ENCODE results near the gene NOXO1.

DNA sequence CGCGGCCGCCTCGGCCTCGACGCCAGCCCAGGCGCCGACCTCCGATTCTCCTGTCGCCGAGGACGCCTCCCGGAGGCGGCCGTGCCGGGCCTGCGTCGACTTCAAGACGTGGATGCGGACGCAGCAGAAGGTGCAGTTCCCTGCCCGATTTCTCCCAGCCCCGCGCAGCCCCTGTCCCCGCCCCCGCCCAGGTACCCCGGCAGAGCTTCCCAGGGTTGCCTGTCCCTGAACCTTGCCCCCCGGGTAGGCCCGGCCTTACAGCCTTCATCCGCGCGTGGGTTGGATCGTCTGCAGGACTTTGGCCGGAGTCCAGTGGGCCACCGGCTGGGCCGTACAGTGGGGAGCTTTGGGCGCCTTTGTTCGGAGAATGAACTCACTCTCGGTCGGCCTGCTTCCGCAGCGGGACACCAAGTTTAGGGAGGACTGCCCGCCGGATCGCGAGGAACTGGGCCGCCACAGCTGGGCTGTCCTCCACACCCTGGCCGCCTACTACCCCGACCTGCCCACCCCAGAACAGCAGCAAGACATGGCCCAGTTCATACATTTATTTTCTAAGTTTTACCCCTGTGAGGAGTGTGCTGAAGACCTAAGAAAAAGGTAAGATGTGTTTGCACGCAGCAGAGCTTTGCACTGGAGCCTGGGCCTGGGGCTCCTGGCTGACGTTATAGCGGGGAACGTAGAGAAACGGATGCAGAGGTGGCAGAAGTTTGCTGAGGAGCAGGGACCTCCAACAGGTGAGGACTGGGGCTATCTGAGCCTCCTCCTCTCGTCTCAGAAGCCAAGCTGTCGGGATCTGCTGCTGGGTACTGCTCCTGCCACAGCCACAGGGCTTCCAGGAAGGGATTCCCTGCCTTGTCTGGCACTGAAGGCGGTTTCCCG lies 3.3 kb upstream of the NOXO1 start:
- TF ChIP-seq, protein P1, sequence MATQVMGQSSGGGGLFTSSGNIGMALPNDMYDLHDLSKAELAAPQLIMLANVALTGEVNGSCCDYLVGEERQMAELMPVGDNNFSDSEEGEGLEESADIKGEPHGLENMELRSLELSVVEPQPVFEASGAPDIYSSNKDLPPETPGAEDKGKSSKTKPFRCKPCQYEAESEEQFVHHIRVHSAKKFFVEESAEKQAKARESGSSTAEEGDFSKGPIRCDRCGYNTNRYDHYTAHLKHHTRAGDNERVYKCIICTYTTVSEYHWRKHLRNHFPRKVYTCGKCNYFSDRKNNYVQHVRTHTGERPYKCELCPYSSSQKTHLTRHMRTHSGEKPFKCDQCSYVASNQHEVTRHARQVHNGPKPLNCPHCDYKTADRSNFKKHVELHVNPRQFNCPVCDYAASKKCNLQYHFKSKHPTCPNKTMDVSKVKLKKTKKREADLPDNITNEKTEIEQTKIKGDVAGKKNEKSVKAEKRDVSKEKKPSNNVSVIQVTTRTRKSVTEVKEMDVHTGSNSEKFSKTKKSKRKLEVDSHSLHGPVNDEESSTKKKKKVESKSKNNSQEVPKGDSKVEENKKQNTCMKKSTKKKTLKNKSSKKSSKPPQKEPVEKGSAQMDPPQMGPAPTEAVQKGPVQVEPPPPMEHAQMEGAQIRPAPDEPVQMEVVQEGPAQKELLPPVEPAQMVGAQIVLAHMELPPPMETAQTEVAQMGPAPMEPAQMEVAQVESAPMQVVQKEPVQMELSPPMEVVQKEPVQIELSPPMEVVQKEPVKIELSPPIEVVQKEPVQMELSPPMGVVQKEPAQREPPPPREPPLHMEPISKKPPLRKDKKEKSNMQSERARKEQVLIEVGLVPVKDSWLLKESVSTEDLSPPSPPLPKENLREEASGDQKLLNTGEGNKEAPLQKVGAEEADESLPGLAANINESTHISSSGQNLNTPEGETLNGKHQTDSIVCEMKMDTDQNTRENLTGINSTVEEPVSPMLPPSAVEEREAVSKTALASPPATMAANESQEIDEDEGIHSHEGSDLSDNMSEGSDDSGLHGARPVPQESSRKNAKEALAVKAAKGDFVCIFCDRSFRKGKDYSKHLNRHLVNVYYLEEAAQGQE (IDR thresholded peaks at IDR 0.05; ENCODE audit: low read depth, low read length): no peak
- no peak for TF ChIP-seq TAF1 (IDR thresholded peaks at IDR 0.05; ENCODE audit: borderline replicate concordance, low read depth, low read length)
- TF ChIP-seq EGR1 (IDR thresholded peaks at IDR 0.05; ENCODE audit: borderline replicate concordance in 1 of 2, low read depth in 2 of 2, low read length in 2 of 2): no peak
- TF ChIP-seq, protein P2, sequence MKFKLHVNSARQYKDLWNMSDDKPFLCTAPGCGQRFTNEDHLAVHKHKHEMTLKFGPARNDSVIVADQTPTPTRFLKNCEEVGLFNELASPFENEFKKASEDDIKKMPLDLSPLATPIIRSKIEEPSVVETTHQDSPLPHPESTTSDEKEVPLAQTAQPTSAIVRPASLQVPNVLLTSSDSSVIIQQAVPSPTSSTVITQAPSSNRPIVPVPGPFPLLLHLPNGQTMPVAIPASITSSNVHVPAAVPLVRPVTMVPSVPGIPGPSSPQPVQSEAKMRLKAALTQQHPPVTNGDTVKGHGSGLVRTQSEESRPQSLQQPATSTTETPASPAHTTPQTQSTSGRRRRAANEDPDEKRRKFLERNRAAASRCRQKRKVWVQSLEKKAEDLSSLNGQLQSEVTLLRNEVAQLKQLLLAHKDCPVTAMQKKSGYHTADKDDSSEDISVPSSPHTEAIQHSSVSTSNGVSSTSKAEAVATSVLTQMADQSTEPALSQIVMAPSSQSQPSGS (IDR thresholded peaks at IDR 0.05; ENCODE audit: low read length): no peak
- no peak for TF ChIP-seq EZH2 (IDR thresholded peaks at IDR 0.05; ENCODE audit: borderline replicate concordance, control insufficient read depth, low read depth, low read length)
- TF ChIP-seq, protein P3, sequence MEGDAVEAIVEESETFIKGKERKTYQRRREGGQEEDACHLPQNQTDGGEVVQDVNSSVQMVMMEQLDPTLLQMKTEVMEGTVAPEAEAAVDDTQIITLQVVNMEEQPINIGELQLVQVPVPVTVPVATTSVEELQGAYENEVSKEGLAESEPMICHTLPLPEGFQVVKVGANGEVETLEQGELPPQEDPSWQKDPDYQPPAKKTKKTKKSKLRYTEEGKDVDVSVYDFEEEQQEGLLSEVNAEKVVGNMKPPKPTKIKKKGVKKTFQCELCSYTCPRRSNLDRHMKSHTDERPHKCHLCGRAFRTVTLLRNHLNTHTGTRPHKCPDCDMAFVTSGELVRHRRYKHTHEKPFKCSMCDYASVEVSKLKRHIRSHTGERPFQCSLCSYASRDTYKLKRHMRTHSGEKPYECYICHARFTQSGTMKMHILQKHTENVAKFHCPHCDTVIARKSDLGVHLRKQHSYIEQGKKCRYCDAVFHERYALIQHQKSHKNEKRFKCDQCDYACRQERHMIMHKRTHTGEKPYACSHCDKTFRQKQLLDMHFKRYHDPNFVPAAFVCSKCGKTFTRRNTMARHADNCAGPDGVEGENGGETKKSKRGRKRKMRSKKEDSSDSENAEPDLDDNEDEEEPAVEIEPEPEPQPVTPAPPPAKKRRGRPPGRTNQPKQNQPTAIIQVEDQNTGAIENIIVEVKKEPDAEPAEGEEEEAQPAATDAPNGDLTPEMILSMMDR (IDR thresholded peaks at IDR 0.05 in 2 of 3, conservative IDR thresholded peaks at IDR 0.05 in 1 of 3; ENCODE audit: control insufficient read depth in 2 of 3, extremely low read depth in 1 of 3, insufficient read depth in 1 of 3, low read depth in 3 of 3, low read length in 3 of 3): no peak
- TF ChIP-seq MTA2 (IDR thresholded peaks at IDR 0.05; ENCODE audit: low read depth): no peak
- TF ChIP-seq SP1 (IDR thresholded peaks at IDR 0.05; ENCODE audit: low read depth, low read length): no peak

Data from GM12878 (cell line).